CD4-positive, alpha-beta T cell treated with Interleukin-4 for 1 hour (primary cell): Measurements from ENCODE around the gene HS3ST3B1.

Experiments
- DNase-seq, 2 donors: peaks; one replicate each; pipeline ENCODE4 v3.0.0-alpha.2; 2020 to 2022

Gene HS3ST3B1

DNA sequence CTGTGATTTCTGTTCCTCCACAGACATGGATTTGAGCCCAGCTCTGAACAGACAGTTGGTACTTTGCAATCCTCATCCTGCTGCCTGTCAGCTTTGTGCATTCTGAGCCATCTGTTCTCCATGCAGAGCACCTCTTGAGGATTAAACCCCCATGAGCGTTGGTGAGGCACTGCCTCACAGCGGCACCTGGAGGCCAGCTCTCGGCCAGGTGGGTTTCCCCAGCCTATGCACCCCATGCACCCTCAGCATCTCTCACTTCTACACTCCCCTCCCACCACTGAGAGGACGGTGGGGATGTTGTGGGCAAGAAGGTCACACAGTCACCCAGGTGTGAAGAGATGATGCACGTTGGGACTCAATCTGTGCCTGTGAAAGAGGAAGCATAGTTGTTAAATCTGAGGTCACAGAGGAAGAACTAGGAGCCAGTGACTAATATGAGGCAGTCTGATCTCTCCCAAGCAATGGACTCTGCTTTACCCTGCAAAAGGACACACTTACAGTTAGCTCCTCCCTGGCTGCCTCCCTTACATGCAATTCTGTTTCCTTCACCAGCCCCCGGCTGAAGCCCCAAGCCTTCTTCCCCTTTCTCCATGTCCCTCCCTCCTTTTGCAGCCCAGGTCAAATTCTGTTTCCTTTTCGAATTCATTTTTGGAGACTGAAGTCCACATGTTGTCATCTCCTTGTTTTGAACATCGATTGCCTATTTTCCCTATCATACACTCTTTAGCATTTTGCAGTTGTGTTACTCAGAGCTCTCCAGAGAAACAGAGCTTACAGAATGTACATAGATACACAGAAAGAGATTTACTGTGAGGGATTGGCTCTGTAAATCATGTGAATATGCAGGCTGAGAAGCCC, 58.5 kb downstream of the HS3ST3B1 start:
- peak; percentile 40 to 79 for DNase-seq

DNA sequence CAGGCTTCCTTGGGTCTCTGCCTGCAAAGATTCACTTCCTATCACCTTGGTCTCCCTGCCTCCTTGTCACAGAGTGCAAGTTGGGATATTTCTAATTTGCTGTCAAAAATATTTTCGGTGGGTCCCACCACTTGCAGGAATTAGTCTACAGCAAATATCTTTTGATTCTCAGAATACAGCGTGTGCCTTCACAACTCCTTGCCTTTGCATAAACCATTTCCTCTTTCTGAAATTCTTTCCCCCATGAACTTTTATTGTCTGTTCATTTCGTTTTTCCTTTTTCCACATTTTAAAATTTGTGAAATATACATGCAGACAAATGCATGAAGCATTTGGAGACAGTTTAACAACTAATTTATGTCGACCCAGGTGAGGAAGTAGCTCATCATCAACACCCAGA, 60.0 kb downstream of the HS3ST3B1 start:
- no peak for DNase-seq

DNA sequence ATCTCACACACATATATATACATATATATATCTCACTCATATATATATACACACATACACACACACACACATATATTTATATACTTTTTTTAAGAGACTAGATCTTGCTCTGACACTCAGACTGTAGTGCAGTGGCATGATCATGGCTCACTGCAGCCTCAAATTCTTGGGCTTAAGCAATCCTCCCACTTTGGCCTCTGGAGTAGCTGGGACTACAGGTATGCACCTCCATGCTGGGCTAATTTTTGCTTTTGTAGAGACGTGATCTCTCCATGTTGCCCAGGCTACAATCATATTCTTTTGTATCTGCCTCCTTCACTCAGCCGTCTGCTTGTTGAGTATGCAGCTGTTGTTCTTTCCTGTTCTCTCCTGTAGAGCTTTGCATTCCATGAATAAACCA, 60.6 kb downstream of the HS3ST3B1 start:
- DNase-seq: no peak

DNA sequence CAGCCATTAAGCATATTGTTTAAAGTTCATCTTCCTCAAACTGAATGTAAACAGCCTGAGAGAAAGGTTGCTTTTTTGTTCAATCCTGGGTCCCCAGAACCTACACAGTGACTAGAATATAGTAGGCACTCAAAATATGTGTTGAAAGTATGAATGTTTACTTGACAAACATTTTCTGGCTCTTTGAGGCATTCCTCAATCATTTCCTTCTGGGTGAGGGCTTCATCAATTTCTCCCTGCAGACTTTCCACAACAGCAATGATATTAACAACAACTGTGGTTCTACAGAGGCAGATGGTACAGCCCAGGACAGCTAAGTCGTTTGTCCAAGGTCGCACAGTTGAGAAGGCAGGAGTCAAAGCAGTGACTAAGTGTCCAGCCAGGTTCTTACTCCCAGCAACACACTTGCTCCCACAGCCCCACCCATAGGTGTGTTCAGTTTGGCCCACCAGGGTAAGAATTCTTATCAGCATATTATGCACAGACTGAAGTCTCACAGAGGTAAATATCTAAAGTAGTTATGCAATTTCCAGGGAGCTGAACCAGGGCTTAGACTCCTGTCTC, 61.1 kb downstream of the HS3ST3B1 start:
- DNase-seq: no peak

DNA sequence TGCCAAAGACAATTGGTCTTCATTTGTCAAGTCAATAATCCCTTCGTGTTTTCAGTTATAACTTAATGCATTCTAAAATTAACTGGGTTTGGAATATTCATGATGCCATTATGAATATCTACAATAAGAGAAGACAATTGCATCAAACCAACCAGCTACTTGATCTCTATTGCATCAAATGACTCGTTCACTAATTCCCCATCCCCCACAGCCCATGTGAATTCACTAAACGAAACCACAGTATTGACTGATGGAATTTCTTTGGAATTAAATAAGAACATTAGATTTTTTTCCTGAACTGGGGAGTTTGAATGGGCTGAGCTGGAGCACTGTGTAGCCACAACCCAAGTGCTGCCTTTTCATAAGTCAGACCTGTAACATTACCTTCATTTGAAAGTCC, 65.3 kb downstream of the HS3ST3B1 start:
- no peak for DNase-seq

DNA sequence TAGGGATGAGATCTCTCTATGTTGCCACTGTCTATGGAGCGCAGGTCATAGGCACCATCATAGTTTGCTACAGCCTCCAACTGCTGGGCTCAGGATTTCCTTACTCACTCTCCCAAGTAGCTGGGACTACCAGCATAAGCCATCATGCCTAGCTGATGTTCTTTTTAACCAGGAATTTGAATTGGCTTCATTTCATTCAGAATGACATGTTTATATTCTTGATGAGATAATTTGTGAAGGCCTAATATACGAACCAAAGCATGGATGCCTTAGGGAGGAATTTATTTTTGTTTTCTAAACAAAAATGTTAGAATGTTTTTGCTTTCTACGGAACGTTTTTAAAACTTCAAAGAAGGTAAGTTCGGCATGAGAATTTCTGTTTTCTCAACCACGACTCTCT, 71.6 kb downstream of the HS3ST3B1 start:
- DNase-seq: no peak

DNA sequence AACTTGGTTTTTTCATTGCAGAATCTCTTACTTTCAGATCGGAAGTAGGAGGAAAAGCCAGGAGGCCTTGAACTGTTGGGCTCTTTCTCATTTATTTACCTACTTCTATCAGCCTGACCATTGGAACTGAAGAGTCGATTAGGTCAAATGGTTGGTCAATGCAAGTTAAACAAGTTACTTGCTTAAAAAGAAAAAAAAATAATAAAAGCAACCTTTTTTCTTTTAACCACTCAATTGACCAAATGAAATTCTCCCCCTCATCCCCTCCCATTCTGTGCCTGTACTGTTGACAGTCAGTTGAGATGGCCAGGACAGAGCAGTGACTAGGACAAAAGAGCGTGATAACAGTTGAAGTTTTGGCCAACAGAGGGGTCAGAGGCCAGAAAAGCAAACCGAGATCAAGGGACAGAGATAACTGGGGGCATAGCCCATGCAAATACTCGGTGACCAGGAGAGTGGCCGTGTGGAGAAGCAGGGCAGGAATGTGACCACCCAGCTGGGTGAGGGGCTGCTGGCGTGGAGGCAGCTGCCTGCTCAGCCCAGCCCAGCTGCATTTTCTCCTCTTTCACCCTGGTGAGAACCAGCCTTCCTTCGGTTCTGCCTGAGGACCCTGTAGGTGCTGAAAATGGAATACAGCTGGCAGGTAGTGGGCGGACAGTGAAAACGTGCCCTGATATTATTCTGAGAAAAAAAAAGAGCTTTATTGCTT, 72.2 kb downstream of the HS3ST3B1 start:
- DNase-seq: no peak

DNA sequence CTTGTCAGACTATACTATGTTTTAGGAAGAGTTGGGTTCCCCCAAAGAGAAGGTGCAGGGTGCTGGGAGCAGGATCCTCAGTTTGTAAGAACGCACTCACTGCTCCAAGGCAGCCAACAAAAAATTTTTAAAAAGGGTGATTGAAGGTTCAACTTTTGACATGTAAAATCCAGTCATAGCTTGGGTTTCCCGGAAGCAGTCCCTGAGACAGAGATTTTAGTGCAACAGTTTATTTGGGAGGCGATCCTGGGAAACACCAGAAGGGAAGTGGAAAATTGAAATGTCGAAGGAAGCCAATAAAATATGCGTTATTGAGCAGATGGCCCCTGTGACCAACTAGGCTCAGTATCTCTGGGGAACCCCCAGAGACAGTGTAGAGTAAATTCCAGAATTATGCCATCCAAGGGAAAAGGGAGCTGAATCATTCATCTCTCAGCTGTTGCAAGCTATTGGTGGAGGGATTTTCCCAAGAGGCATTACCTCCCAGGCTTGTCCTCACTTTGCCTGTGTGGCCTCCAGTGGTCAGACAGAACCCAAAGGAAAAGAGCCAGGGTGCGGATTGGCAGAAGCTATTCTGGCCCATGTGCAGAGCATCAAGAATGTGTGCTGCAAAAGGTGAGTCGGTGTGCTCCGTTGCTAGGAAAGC, 72.9 kb downstream of the HS3ST3B1 start:
- DNase-seq: no peak

DNA sequence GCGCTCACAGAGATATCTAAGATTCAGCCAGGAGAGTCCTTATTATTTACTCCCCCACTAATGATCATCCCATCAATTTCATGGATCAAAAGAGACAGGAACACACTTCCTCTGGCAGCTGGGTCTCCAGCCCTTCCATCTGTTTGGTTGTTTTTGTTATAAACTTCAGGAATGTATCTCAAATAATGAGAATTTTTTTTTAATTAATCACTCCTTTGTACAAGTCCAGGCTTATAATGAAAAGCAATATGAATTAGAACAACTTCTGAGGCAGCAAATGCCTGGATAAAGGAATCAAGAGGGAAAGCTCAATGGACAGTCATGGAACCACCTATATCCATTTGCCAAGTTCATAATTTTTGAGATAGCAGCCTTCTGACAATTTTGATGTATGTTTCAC, 73.4 kb downstream of the HS3ST3B1 start:
- no peak for DNase-seq

DNA sequence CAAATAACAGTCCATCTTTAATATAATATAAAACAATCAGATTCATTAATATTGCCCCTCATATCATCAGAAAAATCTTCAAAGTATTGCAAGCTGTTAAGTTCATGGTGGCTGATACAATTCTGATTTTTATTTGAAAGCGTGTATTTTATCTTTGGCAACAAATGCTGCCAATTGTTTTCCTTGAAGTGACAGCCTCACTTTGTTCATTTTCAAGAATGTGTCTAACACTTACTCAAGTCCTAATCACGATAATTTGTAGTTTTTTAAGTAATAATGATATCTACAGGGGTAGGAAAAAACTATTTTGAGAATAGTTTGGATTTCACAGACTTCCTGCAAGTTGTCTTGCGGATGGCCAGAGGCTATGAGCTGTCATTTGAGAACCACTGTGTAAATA, 75.8 kb downstream of the HS3ST3B1 start:
- no peak for DNase-seq

DNA sequence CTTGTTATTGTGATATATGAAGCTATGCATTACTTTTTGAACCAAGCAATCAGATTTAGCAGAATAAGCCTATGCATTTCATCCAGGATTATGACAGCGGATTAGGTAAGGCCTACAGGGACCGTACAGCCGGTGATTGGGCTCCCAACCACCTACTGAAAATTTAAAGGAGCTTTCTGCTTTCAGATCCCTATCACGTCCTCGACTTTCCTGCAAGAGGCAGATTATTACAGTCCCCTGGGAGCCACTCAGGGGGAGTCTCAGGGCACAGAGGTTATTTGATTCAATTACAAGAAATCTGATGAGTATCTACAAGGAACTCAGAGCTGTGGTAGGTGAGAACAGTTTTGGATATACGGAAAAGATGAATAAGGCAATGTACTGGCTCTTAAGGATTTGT, 80.7 kb downstream of the HS3ST3B1 start:
- no peak for DNase-seq

DNA sequence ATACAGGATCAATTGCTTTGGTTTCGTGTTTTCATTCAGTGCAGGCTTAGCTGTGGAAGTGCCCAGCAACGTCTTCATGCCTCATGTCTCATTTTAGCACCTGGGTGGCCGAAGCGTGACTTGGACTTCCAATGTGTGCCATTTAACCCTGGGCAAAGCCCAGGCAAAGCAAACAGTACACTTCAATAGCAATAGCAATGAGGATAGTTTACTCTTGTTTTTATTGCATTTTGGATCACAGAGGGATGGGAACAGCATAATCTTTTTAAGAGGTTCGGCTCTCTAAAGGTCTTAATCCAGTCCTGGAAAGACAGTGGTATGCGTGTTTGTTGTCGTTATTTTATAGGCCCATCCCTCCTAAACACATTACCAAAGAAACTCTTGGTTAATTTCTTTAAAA, 86.2 kb downstream of the HS3ST3B1 start:
- no peak for DNase-seq

DNA sequence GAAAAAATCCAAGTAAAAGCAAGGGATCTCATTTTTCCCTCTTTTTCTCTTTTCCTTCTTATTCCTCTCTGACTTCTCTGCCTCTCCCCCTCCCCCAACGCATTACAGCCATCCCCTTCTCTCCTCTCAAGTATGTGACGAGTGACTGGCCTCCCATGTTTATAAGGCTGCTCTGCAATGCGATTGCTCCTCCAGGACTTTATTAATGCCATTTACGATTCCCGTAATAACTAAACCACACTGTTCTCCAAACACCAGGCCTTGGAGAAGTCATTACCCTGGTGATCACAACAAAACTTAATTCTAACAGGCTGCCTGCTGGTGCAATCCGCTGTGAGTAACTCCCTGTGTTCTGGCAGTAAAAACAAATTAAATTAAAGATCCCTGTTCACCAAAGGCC, 88.8 kb downstream of the HS3ST3B1 start:
- DNase-seq: no peak

DNA sequence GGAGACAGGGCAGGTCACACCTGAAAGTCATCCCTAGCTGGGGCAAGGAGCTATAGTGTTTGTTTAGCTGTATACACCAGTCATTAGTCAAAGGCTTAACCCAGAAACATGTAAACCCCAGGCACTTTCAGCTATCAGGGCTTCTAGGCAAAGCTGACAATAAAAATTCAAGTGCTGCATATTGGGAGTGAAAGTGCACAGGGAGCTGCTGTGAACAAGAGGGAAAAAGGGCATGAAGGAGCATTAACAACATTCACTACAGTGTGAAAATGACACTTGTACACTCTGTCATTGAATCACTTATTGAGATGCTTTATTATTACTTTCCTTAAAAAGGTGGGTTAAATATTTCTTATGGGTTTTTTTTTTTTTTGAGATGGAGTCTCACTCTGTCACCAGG, 92.8 kb downstream of the HS3ST3B1 start:
- no peak for DNase-seq

DNA sequence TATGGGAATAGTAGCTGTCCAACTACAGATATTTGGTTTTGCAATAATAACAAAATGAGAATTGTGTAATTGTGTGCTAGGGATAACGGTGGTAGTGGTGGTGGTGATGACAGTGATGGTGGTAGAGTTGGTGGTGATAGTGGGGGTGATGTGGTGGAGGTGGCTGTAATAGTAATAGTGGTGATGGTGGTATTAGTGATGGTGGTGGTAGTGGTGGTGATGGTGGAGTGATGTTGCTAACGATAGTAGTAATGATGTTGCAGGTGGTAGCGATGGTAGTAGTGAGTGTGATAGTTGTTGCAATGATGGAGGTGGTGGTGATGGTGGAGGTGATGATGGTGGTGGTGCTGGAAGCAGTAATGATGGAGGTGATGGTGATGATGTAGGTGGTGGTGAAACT, 94.4 kb downstream of the HS3ST3B1 start:
- no peak for DNase-seq

DNA sequence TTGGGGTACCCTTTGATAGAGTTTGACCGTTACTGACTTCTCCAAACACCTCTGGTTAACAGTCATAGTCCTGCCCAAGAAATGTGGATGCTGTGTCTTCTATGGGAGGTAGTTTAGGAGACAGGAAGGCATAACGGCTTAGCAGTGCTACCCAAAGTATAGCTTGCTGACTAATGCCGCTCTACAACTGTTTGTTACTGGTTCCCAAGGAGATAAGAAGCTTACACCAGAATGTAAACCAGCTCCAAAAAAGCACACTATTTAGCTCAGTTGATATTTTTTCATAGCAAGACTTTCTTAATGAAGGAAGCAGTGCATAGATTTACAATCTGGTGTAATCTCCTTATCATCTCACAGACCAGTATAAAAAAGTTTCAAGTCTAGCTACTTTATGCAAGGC, 95.7 kb downstream of the HS3ST3B1 start:
- DNase-seq: no peak

DNA sequence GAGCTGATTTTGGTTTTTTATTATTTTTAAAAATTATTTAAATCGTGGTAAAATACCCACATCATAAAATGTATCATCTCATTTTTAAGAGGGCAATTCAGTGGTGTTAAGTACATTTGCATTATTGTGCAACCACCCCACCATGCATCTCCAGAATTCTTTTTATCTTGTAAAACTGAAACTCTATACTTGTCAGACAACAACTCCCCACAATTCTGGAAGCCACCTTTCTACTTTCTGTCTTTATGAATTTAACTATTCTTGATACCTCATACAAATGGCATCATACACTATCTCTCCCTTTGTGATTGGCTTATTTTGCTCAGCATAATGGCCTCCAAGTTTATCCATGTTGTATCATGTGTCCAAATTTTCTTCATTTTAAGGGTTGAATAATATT, 97.9 kb downstream of the HS3ST3B1 start:
- DNase-seq: no peak
